NCI-H2227 (cell line): ENCODE measurements around the gene FIGN.

Source experiments
- DNase-seq: peaks from one replicate; lab custom pipeline; 2025; ENCODE audit not compliant: unreplicated experiment; lab: John Stamatoyannopoulos, UW

The FIGN gene

GRCh38 chr2:163709270-163709669 is 26.5 kb downstream of the FIGN start:
- no peak for DNase-seq

- no peak for DNase-seq
Observed at GRCh38 chr2:163708265-163708664, 27.5 kb downstream of the FIGN start.

GRCh38 chr2:163703386-163703785 is 32.4 kb downstream of the FIGN start:
- DNase-seq: peak; percentile 56

- DNase-seq: no peak
Observed at GRCh38 chr2:163701399-163702195, 34.2 kb downstream of the FIGN start.

GRCh38 chr2:163698857-163699256 is 37.0 kb downstream of the FIGN start:
- DNase-seq: no peak

- no peak for DNase-seq
Observed at GRCh38 chr2:163697846-163698637, 37.8 kb downstream of the FIGN start.

- DNase-seq: no peak
Observed at GRCh38 chr2:163697429-163697828, 38.4 kb downstream of the FIGN start.

GRCh38 chr2:163693484-163693883 is 42.3 kb downstream of the FIGN start:
- no peak for DNase-seq

GRCh38 chr2:163692611-163693482 is 43.0 kb downstream of the FIGN start:
- DNase-seq: no peak

- no peak for DNase-seq
Observed at GRCh38 chr2:163692081-163692480, 43.7 kb downstream of the FIGN start.

GRCh38 chr2:163690896-163691295 is 44.9 kb downstream of the FIGN start:
- DNase-seq: no peak

- no peak for DNase-seq
Observed at GRCh38 chr2:163687217-163687616, 48.6 kb downstream of the FIGN start.

GRCh38 chr2:163686289-163686688 is 49.5 kb downstream of the FIGN start:
- no peak for DNase-seq

- DNase-seq: no peak
Observed at GRCh38 chr2:163682695-163683094, 53.1 kb downstream of the FIGN start.

- no peak for DNase-seq
Observed at GRCh38 chr2:163681745-163682144, 54.1 kb downstream of the FIGN start.

- no peak for DNase-seq
Observed at GRCh38 chr2:163675388-163675787, 60.4 kb downstream of the FIGN start.

GRCh38 chr2:163673522-163673921 is 62.3 kb downstream of the FIGN start:
- no peak for DNase-seq

- no peak for DNase-seq
Observed at GRCh38 chr2:163670929-163671328, 64.9 kb downstream of the FIGN start.

GRCh38 chr2:163669506-163669905 is 66.3 kb downstream of the FIGN start:
- DNase-seq: no peak

GRCh38 chr2:163667064-163667887 is 68.5 kb downstream of the FIGN start:
- DNase-seq: no peak
